GM21381 (cell line): Measurements from ENCODE around the gene UNC5B.

Source experiments
- ATAC-seq: cut with Tn5 transposase; IDR thresholded peaks from one replicate; pipeline ENCODE4 v1.9.1; 2021; ENCODE audit warnings: mild to moderate bottlenecking, moderate library complexity; ENCODE audit not compliant: unreplicated experiment

The UNC5B gene

GRCh38 chr10:71253981-71254818 is 41.8 kb downstream of the UNC5B start:
- ATAC-seq = no peak

- no peak for ATAC-seq
Observed at GRCh38 chr10:71254834-71255549, 42.6 kb downstream of the UNC5B start.

DNA sequence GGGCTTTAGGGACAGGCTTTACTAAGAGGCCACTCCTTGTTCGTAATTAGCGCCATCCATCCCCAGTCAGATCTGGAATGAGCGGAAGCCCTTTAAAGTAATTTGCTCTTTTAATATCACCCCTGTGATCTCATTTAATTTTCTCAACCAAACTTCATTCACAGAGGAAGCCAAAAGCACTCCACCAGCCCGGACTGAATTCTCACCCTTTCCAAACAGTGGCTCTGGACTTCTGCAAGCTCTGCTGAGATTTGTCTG is 43.1 kb downstream of the UNC5B start:
- no peak for ATAC-seq

GRCh38 chr10:71255808-71256660 is 43.7 kb downstream of the UNC5B start:
- no peak for ATAC-seq

DNA sequence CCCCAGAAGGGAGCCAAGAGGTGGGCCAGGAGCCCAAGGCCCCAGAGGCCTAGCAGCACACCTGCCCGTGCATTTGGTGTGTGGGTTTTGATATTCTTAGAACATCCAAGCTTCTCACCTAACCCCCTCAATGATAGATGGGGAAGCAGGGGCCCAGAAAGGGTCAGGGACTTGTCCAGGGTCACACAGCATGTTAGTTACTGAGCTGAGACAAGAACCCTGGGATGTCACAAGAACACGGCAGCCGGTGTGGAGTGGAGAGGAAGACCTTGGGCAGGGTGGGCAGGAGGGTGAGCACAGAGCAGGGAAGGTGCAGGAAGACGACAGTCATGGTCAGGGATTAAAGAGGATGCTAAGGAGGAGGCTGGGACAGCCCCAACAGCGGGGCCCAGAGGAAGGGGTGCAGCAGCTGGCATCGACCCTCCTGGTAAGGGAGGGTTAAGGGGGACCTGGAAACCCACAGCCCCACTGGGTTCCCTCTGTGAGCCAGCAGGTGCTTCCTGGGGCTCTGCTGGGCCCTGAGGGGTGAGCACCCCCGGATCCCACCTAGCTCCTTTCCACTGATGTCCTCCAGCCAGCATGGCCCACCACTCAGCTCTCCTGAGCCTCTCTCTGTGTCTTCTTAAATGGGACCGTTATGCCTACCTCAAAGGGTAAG is 44.4 kb downstream of the UNC5B start:
- ATAC-seq = no peak

DNA sequence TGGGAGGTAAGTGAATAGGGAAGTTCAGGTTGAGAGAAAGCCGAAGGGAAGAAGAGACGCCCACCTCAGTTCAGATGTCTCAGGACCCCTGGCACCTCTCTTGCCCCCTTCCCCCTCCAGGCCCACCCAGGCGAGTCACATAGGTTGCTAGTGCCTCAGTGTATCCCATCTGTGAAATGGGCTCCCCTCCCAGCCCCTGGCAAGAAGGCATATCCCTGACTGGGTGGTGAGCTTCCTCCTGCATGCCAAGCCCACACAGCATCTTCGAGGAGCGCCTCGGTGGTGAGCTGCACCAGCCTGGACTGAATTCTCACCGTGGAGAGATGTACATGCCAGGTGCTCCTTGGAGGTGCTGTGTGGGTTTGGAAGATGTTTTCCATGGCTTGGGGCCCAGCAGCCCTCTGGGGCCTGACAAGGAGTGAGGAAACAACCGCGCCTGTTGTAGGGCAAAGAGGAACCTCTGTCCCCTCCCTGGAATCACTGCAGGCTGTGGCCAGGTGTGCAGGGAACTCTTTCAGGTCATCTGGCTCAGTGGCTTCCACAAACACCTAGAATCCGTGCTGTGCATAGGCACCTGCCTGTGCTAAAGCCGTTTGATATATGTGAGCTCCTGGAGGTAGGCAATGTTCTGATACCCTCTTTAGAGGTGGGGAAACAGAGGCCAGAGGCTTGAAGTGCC is 45.1 kb downstream of the UNC5B start:
- ATAC-seq = no peak

GRCh38 chr10:71258046-71258445 is 45.7 kb downstream of the UNC5B start:
- ATAC-seq = no peak

GRCh38 chr10:71258446-71259145 is 46.2 kb downstream of the UNC5B start:
- no peak for ATAC-seq

DNA sequence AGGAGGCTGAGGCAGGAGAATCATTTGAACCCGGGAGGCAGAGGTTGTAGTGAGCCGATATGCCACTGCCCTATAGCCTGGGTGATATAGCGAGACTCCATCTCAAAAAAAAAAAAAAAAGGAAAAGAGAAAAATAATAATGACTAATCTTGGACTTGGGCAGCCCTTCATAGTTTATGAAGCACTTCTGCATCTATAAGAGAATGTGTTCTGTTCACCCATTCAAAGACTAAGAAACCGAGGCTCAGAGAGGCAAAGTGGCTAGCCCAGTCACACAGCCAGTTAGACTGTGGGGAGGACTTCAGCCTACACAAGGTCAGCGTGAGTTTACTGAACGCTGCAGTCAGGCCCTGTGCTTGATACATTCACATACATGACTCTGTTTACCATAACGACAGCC is 46.9 kb downstream of the UNC5B start:
- ATAC-seq = no peak

DNA sequence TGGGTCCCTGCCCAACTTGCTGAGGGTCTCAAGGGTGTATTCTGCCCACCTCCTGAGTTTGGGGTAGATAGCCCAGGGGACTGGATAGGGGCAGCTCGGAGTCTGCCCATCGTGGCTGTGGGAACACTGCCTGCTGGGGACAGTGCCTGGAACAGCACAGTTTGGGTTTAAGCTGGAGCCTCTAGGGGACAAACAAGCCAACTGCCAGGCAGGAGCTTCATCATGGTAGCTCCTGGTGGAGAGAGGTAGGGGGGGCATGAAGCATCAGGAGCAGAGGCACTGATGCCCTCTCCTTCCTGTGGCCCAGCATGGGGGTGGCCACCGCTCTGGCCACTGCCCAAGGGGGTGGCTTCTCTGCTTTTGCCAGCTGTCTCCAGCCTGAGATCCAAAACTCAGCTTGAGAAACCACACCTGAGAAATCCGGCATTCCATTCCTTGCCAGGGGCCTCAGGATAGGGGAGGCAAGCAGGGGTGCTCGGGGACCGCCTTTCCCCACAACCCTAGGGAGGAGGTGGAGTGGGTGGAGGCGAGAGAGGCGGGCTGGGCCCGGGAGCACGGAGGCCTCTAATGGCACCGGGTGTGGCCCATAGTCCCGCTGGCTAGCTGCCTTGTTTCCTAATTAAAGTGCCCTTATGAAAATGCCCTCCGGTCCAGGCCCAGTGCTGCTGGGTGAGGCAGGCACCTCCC is 47.6 kb downstream of the UNC5B start:
- ATAC-seq = no peak

- no peak for ATAC-seq
Observed at GRCh38 chr10:71260622-71261325, 48.4 kb downstream of the UNC5B start.

GRCh38 chr10:71262027-71262426 is 49.7 kb downstream of the UNC5B start:
- ATAC-seq = no peak

- ATAC-seq = no peak
Observed at GRCh38 chr10:71262817-71263216, 50.4 kb downstream of the UNC5B start.

DNA sequence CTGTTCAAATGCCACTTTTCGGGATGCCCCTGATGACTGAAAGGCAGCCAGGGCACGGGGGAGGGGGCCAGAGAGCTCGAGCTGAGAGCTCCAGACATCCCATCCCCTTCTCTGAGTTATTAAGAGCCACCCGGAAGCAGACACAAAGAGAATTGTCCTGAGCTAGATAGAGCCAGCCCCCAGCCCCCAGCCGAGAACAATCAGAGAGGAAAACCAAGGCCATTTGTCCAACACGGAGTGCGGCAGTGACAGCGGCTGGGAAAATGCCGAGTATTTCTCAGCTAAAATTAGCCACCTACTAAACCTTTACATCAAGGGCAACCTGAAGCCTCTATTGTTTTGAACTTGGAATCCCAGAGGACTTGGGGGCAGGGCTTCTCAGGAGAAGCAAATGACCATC is 51.0 kb downstream of the UNC5B start:
- ATAC-seq = no peak

- no peak for ATAC-seq
Observed at GRCh38 chr10:71264345-71265200, 52.2 kb downstream of the UNC5B start.

- no peak for ATAC-seq
Observed at GRCh38 chr10:71265201-71265575, 52.8 kb downstream of the UNC5B start.

- no peak for ATAC-seq
Observed at GRCh38 chr10:71265618-71266146, 53.3 kb downstream of the UNC5B start.
